ENCODE results near the gene SGMS1.

DNA sequence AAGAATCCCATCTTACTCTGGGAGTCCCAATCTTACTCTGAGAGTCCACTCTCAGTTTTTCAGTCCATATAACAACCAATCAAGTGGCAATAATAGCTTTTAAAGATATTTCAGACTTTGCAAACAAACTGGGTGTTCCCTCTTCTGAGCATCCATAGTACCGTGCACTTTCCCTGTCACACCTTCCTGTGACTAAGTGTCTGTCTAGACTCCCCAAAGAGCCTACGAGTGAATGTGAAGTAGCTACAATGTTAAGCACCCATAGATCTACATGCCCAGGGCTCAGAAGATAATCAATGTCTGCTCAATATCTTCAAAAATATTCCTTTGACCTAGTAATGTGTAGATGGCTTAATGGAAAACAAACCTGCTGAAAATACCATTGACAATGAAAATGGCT lies 276.8 kb downstream of the SGMS1 start:
- TF ChIP-seq, protein P1, sequence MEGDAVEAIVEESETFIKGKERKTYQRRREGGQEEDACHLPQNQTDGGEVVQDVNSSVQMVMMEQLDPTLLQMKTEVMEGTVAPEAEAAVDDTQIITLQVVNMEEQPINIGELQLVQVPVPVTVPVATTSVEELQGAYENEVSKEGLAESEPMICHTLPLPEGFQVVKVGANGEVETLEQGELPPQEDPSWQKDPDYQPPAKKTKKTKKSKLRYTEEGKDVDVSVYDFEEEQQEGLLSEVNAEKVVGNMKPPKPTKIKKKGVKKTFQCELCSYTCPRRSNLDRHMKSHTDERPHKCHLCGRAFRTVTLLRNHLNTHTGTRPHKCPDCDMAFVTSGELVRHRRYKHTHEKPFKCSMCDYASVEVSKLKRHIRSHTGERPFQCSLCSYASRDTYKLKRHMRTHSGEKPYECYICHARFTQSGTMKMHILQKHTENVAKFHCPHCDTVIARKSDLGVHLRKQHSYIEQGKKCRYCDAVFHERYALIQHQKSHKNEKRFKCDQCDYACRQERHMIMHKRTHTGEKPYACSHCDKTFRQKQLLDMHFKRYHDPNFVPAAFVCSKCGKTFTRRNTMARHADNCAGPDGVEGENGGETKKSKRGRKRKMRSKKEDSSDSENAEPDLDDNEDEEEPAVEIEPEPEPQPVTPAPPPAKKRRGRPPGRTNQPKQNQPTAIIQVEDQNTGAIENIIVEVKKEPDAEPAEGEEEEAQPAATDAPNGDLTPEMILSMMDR (conservative IDR thresholded peaks at IDR 0.05 in 1 of 2, IDR thresholded peaks at IDR 0.05 in 1 of 2; ENCODE audit: extremely low read depth in 1 of 2, insufficient read depth in 1 of 2, low read depth in 1 of 2, low read length in 2 of 2): no peak
- TF ChIP-seq EZH2 (IDR thresholded peaks at IDR 0.05; ENCODE audit: borderline replicate concordance, low read length): no peak

Measured in mammary epithelial cell (primary cell).